AG04450 (cell line): Measurements from ENCODE around the gene UBE2L5. TPM values are rescaled to one million over a fixed set of nuclear protein-coding genes. Genes with fewer than 3 reads are reported as not detected.

Source experiments
- CTCF ChIA-PET: fragments of 300-600, 350-600 bp; formaldehyde crosslinking; extraction: SDS; loops from one replicate; lab custom pipeline; 2022; ENCODE audit warnings: antibody characterized with exemption, inconsistent platforms; lab: Charles Lee
- POLR2A ChIA-PET: fragments of 350-600 bp; formaldehyde crosslinking; extraction: SDS; loops from one replicate; lab custom pipeline; 2021; ENCODE audit warnings: antibody characterized with exemption, inconsistent platforms; lab: Yijun Ruan, JAX
- DNase-seq: peaks from one replicate; pipeline ENCODE4 v3.0.0-alpha.2; 2011; ENCODE audit warnings: low read depth, low spot score
- H3K27ac ChIP-seq: one replicate; pipeline ENCODE4 v1.5.1; 2012; ENCODE audit warnings: low read depth, low read length, control low read depth
- H3K27me3 ChIP-seq: one replicate; pipeline ENCODE4 v1.6.0; 2012; ENCODE audit warnings: low read length; ENCODE audit not compliant: control insufficient read depth, insufficient read depth
- H3K4me3 ChIP-seq: 2 replicates; pipeline ENCODE4 v1.5.1; 2011; ENCODE audit warnings: mild to moderate bottlenecking, low read depth, low read length, control low read depth
- H3K9me3 ChIP-seq: 2 replicates; pipeline ENCODE4 v1.5.1; 2012; ENCODE audit warnings: low read length; ENCODE audit not compliant: control insufficient read depth, insufficient read depth
- CTCF ChIP-seq: IDR thresholded peaks from 2 replicates; pipeline ENCODE4 v1.5.1; 2011; ENCODE audit warnings: low read depth, low read length, control low read depth, inconsistent platforms
- polyA plus RNA-seq: library from polyadenylated mRNA; depleted of rRNA; stranded (reverse); fragments of >200 nt; gene quantifications from 2 replicates; pipeline ENCODE4 v1.2.3, GENCODE V29; 2011

The UBE2L5 gene
- polyA plus RNA-seq, 1 experiment, result 0.81 TPM

GRCh38 chr13:30388406-30389283 lies 33.6 kb upstream of the UBE2L5 start:
- H3K9me3 ChIP-seq, result no peaks in the 10 kb centered on the region
- H3K27me3 ChIP-seq, result peaks cover 3% of the 10 kb centered on the region
- DNase-seq, result peak; percentile 78
- ChIA-PET POLR2A (interaction anchor here (0.7 to 1.6 kb wide), 7 partner anchors 33 to 246 kb away, joined by 3 to 9 read pairs (median 4); partner anchors contain the start of gene UBE2L5), CTCF (interaction anchor here (0.6 to 2.2 kb wide), 5 partner anchors 19 to 256 kb away, joined by 3 to 13 read pairs (median 3); no protein-coding TSS in a partner anchor)
- H3K27ac ChIP-seq, result peak overlapping the region; percentile 91
- H3K4me3 ChIP-seq, result peak overlapping the region; percentile 25
- TF ChIP-seq CTCF, result no peak

GRCh38 chr13:30391956-30392680 lies 30.2 kb upstream of the UBE2L5 start:
- no peak for DNase-seq
- ChIA-PET POLR2A (no interaction called here), CTCF (interaction anchor here (0.6 to 1.3 kb wide), 4 partner anchors 84 to 544 kb away, joined by 3 read pairs; no protein-coding TSS in a partner anchor)
- TF ChIP-seq CTCF, result no peak
- H3K4me3 ChIP-seq, result no peak overlapping the region
- no peaks in the 10 kb centered on the region for H3K9me3 ChIP-seq
- H3K27me3 ChIP-seq, result peaks cover 3% of the 10 kb centered on the region
- H3K27ac ChIP-seq, result no peak overlapping the region

GRCh38 chr13:30392681-30393045 lies 29.6 kb upstream of the UBE2L5 start:
- Histone ChIP-seq H3K27ac (no peak overlapping the region), H3K27me3 (peaks cover 3% of the 10 kb centered on the region), H3K9me3 (no peaks in the 10 kb centered on the region), H3K4me3 (no peak overlapping the region)
- POLR2A ChIA-PET, result no interaction called here
- no peak for TF ChIP-seq CTCF
- DNase-seq, result no peak
- CTCF ChIA-PET, result interaction anchor here (0.9 to 1.3 kb wide), 2 partner anchors 85 to 261 kb away, joined by 3 read pairs; no protein-coding TSS in a partner anchor

GRCh38 chr13:30394751-30395191 lies 27.5 kb upstream of the UBE2L5 start:
- Histone ChIP-seq H3K27me3 (peaks cover 3% of the 10 kb centered on the region), H3K4me3 (peak overlapping the region; percentile 58), H3K27ac (peak overlapping the region; percentile 96), H3K9me3 (no peaks in the 10 kb centered on the region)
- CTCF ChIA-PET, result interaction anchor here (0.6 to 1.2 kb wide), 3 partner anchors 8 to 263 kb away, joined by 3 to 5 read pairs (median 4); no protein-coding TSS in a partner anchor
- no peak for TF ChIP-seq CTCF
- no peak for DNase-seq
- POLR2A ChIA-PET, result interaction anchor here (0.6 to 1.9 kb wide), 6 partner anchors 27 to 253 kb away, joined by 3 to 18 read pairs (median 4); partner anchors contain the start of genes KATNAL1, UBE2L5 and USPL1
